C1 segment of cervical spinal cord (tissue), 14 donors: ENCODE data around the gene NTF3.

Experiments
- DNase-seq, 14 donors: peaks; one replicate each; lab custom pipeline; 2025; lab: John Stamatoyannopoulos, UW

Gene NTF3

GRCh38 chr12:5456906-5457305 lies 25.0 kb downstream of the NTF3 start:
- DNase-seq = no peak

- no peak for DNase-seq
Observed at GRCh38 chr12:5458229-5459050, 26.5 kb downstream of the NTF3 start.

GRCh38 chr12:5459051-5459782 lies 27.3 kb downstream of the NTF3 start:
- DNase-seq = no peak

- DNase-seq = no peak
Observed at GRCh38 chr12:5460817-5461216, 28.9 kb downstream of the NTF3 start.

- DNase-seq = no peak
Observed at GRCh38 chr12:5461966-5462365, 30.1 kb downstream of the NTF3 start.

- DNase-seq = no peak
Observed at GRCh38 chr12:5464096-5464495, 32.2 kb downstream of the NTF3 start.

- DNase-seq = no peak
Observed at GRCh38 chr12:5465384-5465783, 33.5 kb downstream of the NTF3 start.

GRCh38 chr12:5466521-5466960 lies 34.6 kb downstream of the NTF3 start:
- no peak for DNase-seq

- no peak for DNase-seq
Observed at GRCh38 chr12:5467931-5468330, 36.0 kb downstream of the NTF3 start.

GRCh38 chr12:5470221-5470620 lies 38.3 kb downstream of the NTF3 start:
- no peak for DNase-seq

- DNase-seq = no peak
Observed at GRCh38 chr12:5470703-5471102, 38.8 kb downstream of the NTF3 start.

GRCh38 chr12:5473076-5473782 lies 41.3 kb downstream of the NTF3 start:
- DNase-seq = no peak

- DNase-seq = no peak
Observed at GRCh38 chr12:5473783-5474116, 41.8 kb downstream of the NTF3 start.

GRCh38 chr12:5476356-5476755 lies 44.4 kb downstream of the NTF3 start:
- no peak for DNase-seq

GRCh38 chr12:5478081-5478706 lies 46.3 kb downstream of the NTF3 start:
- no peak for DNase-seq

GRCh38 chr12:5479761-5480160 lies 47.9 kb downstream of the NTF3 start:
- DNase-seq = no peak

- DNase-seq = no peak
Observed at GRCh38 chr12:5480218-5480937, 48.5 kb downstream of the NTF3 start.

- DNase-seq = no peak
Observed at GRCh38 chr12:5480938-5481303, 49.0 kb downstream of the NTF3 start.

GRCh38 chr12:5481645-5482044 lies 49.7 kb downstream of the NTF3 start:
- no peak for DNase-seq

- no peak for DNase-seq
Observed at GRCh38 chr12:5484426-5484825, 52.5 kb downstream of the NTF3 start.

- no peak for DNase-seq
Observed at GRCh38 chr12:5485454-5485853, 53.5 kb downstream of the NTF3 start.
